NCI-H2196 (cell line): ENCODE results near the gene LTBP1.

Experiments used
- DNase-seq: peaks from one replicate; lab custom pipeline; 2025; ENCODE audit not compliant: unreplicated experiment; lab: John Stamatoyannopoulos, UW

Gene LTBP1

GRCh38 chr2:33442528-33443079, 495.9 kb downstream of the LTBP1 start:
- DNase-seq: no peak

- no peak for DNase-seq
These were observed 496.6 kb downstream of the LTBP1 start for GRCh38 chr2:33443274-33443829.

- DNase-seq: no peak
These were observed 498.2 kb downstream of the LTBP1 start for GRCh38 chr2:33444967-33445366.

- DNase-seq: no peak
These were observed 501.6 kb downstream of the LTBP1 start for GRCh38 chr2:33448220-33448899.
